ENCODE measurements around the gene DYNLT1. TPM values are rescaled to one million over a fixed set of nuclear protein-coding genes. Genes with fewer than 3 reads are reported as not detected.

DYNLT1 gene
- total and polyA plus RNA-seq, 2 experiments from 2014 or later: 82.6 to 219 TPM

- H3K4me3 ChIP-seq: no peak overlapping the region
- H4K20me1 ChIP-seq (ENCODE audit: insufficient read depth, poor library complexity, severe bottlenecking): no peaks in the 10 kb centered on the region
- H3K36me3 ChIP-seq (replicated peaks; ENCODE audit: insufficient read depth, low read depth): peaks cover 2% of the 10 kb centered on the region
- no peak overlapping the region for H3K4me2 ChIP-seq
- H3K79me2 ChIP-seq: no peaks in the 10 kb centered on the region
- no peak overlapping the region for H3K27ac ChIP-seq
- no peak for DNase-seq (ENCODE audit: low spot score)
- H3K9me2 ChIP-seq (replicated peaks; ENCODE audit: insufficient read depth): no peaks in the 10 kb centered on the region
- no peaks in the 10 kb centered on the region for H3K9me3 ChIP-seq (ENCODE audit: low read depth)
- H2AFZ ChIP-seq: no peak overlapping the region
- no peaks in the 10 kb centered on the region for H3K4me1 ChIP-seq (ENCODE audit: insufficient read depth)
- TF ChIP-seq EZH2phosphoT487 (IDR thresholded peaks at IDR 0.05; ENCODE audit: low read depth, severe bottlenecking, unreplicated experiment) (no peak), CTCF (IDR thresholded peaks at IDR 0.05; ENCODE audit: poor library complexity) (no peak), EZH2 (IDR thresholded peaks at IDR 0.05; ENCODE audit: borderline replicate concordance) (no peak)
- no peaks in the 10 kb centered on the region for H3K27me3 ChIP-seq
- 93% methylated on average over 8 of the region's 8 CpGs for WGBS (ENCODE audit: low lambda C conversion rate, missing lambda C conversion rate)
These were observed 55.2 kb downstream of the DYNLT1 start for GRCh38 chr6:158589366-158589765.

GRCh38 chr6:158586652-158587051 is 57.9 kb downstream of the DYNLT1 start:
- Histone ChIP-seq H3K4me2 (no peak overlapping the region), H3K27ac (no peak overlapping the region), H3K4me1 (ENCODE audit: insufficient read depth) (no peaks in the 10 kb centered on the region), H3K27me3 (no peaks in the 10 kb centered on the region), H3K9me3 (ENCODE audit: low read depth) (no peaks in the 10 kb centered on the region), H2AFZ (no peak overlapping the region), H3K79me2 (no peaks in the 10 kb centered on the region), H4K20me1 (ENCODE audit: insufficient read depth, poor library complexity, severe bottlenecking) (no peaks in the 10 kb centered on the region), H3K9me2 (replicated peaks; ENCODE audit: insufficient read depth) (no peaks in the 10 kb centered on the region), H3K36me3 (replicated peaks; ENCODE audit: insufficient read depth, low read depth) (peaks cover 2% of the 10 kb centered on the region), H3K4me3 (no peak overlapping the region)
- TF ChIP-seq CTCF (IDR thresholded peaks at IDR 0.05; ENCODE audit: poor library complexity) (no peak), EZH2 (IDR thresholded peaks at IDR 0.05; ENCODE audit: borderline replicate concordance) (no peak), EZH2phosphoT487 (IDR thresholded peaks at IDR 0.05; ENCODE audit: low read depth, severe bottlenecking, unreplicated experiment) (no peak)
- WGBS (ENCODE audit: low lambda C conversion rate, missing lambda C conversion rate): 95% methylated on average over 8 of the region's 8 CpGs
- DNase-seq (ENCODE audit: low spot score): no peak

Small RNAs within 50 kb of the gene (microRNA-seq; reads per million reads assigned to microRNA genes)
- not detected for gene MIR7161

Small RNAs within 50 kb of the gene (small RNA-seq; reads per million reads assigned to genes)
- gene MIR7161: not detected

Other genes with a start within 250 kb of the DYNLT1 start
- 42.0 and 46.9 TPM in 2 replicates for gene TMEM181, start 84.7 kb downstream of the DYNLT1 start, total RNA-seq
- 17.9 and 20.0 TPM in 2 replicates for gene TMEM181, start 84.7 kb downstream of the DYNLT1 start, polyA plus RNA-seq
- gene SYTL3, start 5.3 kb upstream of the DYNLT1 start, total RNA-seq: 1.4 and 1.7 TPM in 2 replicates
- gene SYTL3, start 5.3 kb upstream of the DYNLT1 start, polyA plus RNA-seq: 1.5 and 3.1 TPM in 2 replicates
- gene EZR, start 174.6 kb upstream of the DYNLT1 start, total RNA-seq: 395 and 399 TPM in 2 replicates
- 616 and 623 TPM in 2 replicates for gene EZR, start 174.6 kb upstream of the DYNLT1 start, polyA plus RNA-seq